Hepatocyte (in vitro differentiated cells): ENCODE measurements around the gene CPSF3.

Experiments
- EZH2 ChIP-seq: fragments of 200-600 bp; sonication (generic); IDR thresholded peaks from 2 replicates; pipeline ENCODE4 v1.6.1; 2016; ENCODE audit warnings: antibody characterized with exemption, mild to moderate bottlenecking, borderline replicate concordance
- EZH2phosphoT487 ChIP-seq: fragments of 200-600 bp; sonication (generic); IDR thresholded peaks from one replicate; pipeline ENCODE4 v1.6.1; 2018; ENCODE audit warnings: antibody characterized with exemption, mild to moderate bottlenecking, low read depth, moderate library complexity; ENCODE audit not compliant: unreplicated experiment, severe bottlenecking
- TF ChIP-seq, protein P1 (sequence below): fragments of 200-600 bp; sonication (generic); IDR thresholded peaks from 2 replicates; pipeline ENCODE4 v1.5.1; 2016; ENCODE audit warnings: antibody characterized with exemption, mild to moderate bottlenecking; ENCODE audit not compliant: poor library complexity

DNA sequence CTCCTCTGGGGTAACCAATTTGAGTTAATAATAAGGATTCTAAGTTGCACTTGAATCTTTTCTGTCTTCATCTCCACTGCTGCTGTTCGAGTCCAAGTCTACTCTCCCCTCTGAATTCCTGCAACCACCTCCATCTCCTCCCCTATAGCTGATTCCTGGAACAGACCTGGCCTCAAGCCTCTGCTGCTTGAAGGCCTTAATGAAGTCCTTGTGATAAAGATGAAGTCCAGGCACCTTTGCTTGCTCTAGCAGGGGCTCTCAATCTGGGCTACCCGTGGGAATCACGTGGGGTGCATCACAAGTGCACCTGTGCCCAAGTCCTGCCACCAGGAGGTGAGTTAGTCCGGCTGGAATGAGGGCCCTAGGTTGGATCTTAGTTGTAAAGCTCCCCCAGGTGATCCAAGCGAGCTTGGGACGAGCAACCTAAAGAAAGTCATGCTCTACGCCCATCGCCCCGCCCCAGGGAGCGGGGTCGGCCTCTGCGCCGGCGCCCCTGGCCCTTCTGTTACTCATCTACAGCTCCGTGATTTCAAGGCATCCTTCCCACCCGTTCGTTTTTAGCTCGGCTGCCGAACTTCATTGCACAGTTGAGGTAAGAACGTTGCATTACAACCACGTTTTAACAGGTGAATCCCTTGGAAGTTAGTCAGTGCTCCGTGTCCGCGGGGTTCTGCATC lies 50.0 kb downstream of the CPSF3 start:
- TF ChIP-seq, protein P1, sequence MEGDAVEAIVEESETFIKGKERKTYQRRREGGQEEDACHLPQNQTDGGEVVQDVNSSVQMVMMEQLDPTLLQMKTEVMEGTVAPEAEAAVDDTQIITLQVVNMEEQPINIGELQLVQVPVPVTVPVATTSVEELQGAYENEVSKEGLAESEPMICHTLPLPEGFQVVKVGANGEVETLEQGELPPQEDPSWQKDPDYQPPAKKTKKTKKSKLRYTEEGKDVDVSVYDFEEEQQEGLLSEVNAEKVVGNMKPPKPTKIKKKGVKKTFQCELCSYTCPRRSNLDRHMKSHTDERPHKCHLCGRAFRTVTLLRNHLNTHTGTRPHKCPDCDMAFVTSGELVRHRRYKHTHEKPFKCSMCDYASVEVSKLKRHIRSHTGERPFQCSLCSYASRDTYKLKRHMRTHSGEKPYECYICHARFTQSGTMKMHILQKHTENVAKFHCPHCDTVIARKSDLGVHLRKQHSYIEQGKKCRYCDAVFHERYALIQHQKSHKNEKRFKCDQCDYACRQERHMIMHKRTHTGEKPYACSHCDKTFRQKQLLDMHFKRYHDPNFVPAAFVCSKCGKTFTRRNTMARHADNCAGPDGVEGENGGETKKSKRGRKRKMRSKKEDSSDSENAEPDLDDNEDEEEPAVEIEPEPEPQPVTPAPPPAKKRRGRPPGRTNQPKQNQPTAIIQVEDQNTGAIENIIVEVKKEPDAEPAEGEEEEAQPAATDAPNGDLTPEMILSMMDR = peak; percentile 25
- TF ChIP-seq EZH2 (no peak), EZH2phosphoT487 (no peak)
